Adrenal gland (tissue), 12 donors: Measurements from ENCODE around the gene ZNF579. TPM values are rescaled to one million over a fixed set of nuclear protein-coding genes. Genes with fewer than 3 reads are reported as not detected.
"Not testable (repeated sequence)": the region's sequence is repeated elsewhere in the genome, so short reads cannot be mapped to it uniquely, and the experiment has no call there.

ENCODE experiments used
- DNase-seq, 7 donors: peaks; one replicate each; pipeline ENCODE4 v3.0.0-alpha.2; 2019 to 2020
- H3K27ac ChIP-seq, 5 donors: fragments of 200-600 bp; sonication (generic) in 4 of 5; 1 replicate in 3 of 5; 2 replicates in 2 of 5; pipeline versions ENCODE4 v1.5.1 to v1.8.0; 2016 to 2020; ENCODE audit warnings: mild to moderate bottlenecking in 1 of 5
- H3K27me3 ChIP-seq: fragments of 200-600 bp; 2 replicates; pipeline ENCODE4 v1.8.0; 2021
- H3K36me3 ChIP-seq, 2 donors: fragments of 200-600 bp; replicated peaks in 1 of 2; 1 replicate in 1 of 2; 2 replicates in 1 of 2; pipeline versions ENCODE4 v1.5.1 to v1.8.0; 2018 to 2022
- H3K4me1 ChIP-seq, 2 donors: fragments of 200-600 bp; replicated peaks in 1 of 2; 1 replicate in 1 of 2; 2 replicates in 1 of 2; pipeline versions ENCODE4 v1.5.1 to v1.8.0; 2018 to 2021
- H3K4me3 ChIP-seq, 4 donors: fragments of 200-600 bp; sonication (generic) in 3 of 4; one replicate each; pipeline ENCODE4 v1.5.1; 2016 to 2018
- H3K9me3 ChIP-seq, 3 donors: fragments of 200-600 bp; sonication (generic) in 1 of 3; replicated peaks in 1 of 3; 1 replicate in 2 of 3; 2 replicates in 1 of 3; pipeline versions ENCODE4 v1.5.1 to v1.8.0; 2016 to 2021
- CTCF ChIP-seq, 6 experiments: fragments of 450-650 bp in 4 of 6; fragments of 200-600 bp in 2 of 6; sonication (generic) in 1 of 6; IDR thresholded peaks; 1 replicate in 5 of 6; 2 replicates in 1 of 6; pipeline versions ENCODE4 v1.5.1 to v1.8.0; 2016 to 2021; ENCODE audit warnings: antibody characterized with exemption in 6 of 6, mild to moderate bottlenecking in 2 of 6, moderate library complexity in 1 of 6
- POLR2A ChIP-seq, 2 donors: fragments of 450-650 bp; IDR thresholded peaks; one replicate each; pipeline ENCODE4 v1.6.1; 2017; ENCODE audit warnings: antibody characterized with exemption in 2 of 2, mild to moderate bottlenecking in 2 of 2, moderate library complexity in 1 of 2
- WGBS, 4 donors: extraction: QIAGEN DNeasy Blood & Tissue Kit in 2 of 4; methylation state at CpG; one replicate each; pipeline versions ENCODE4 v1.1.5 to v1.1.7; 2013 to 2017; 5-methylcytosine and 5-hydroxymethylcytosine counted together
- intact Hi-C, 2 donors: fragments of 100-400 bp; cut with DNase I; formaldehyde crosslinking; loops; one replicate each; pipeline versions ENCODE4 v1.14.1 to v1.15.0; 2022 to 2023
- polyA plus RNA-seq, 3 donors: library from polyadenylated mRNA; stranded (reverse); fragments of 200-250 nt in 2 of 3; fragments of 350-450 nt in 1 of 3; fragmentation: Illumina TruSeq in 1 of 3; extraction: RNeasy Lipid Tissue Mini Kit (QIAGEN cat#74804) in 1 of 3; gene quantifications; one replicate each; pipeline ENCODE4 v1.2.3, GENCODE V29; 2013 to 2014
- total RNA-seq, 9 donors: library from RNA; depleted of rRNA in 4 of 9; stranded (reverse); fragments of >200 nt in 4 of 9; fragments of 120-200 nt in 1 of 9; fragmentation: NEBNext Ultra II Directional in 1 of 9; extraction: Animal tissue kit (Norgen Biotek cat#: 25700) in 1 of 9; gene quantifications; one replicate each; pipeline versions ENCODE4 v1.1.0 to v1.2.4, GENCODE V29; 2013 to 2023
- donor health status: healthy with polysubstance abuse.
- donor health status: Bipolar disorder and iron deficiency.
- donor health status: DM: yes; HTN: yes; CAD: no.
- donor health status: DM: no; HTN: no; CAD: no.
- donor health status: DM: no; HTN: no; CAD: no.
- donor health status: DM: yes; HTN: yes; CAD: no.

Gene ZNF579
- total and polyA plus RNA-seq, 12 donors = 2.1 to 27.1 (median 8.4) TPM

- H3K36me3 ChIP-seq = no peaks in the 10 kb centered on the region
- H3K9me3 ChIP-seq = no peaks in the 10 kb centered on the region
- TF ChIP-seq POLR2A (IDR thresholded peaks at IDR 0.05) (no peak), CTCF (IDR thresholded peaks at IDR 0.05) (no peak)
- no peak overlapping the region for H3K27ac ChIP-seq
- no peak for DNase-seq
- no peak overlapping the region for H3K4me3 ChIP-seq
- intact Hi-C loops = loop anchor here in 1 of 2 donors (5.0 kb wide), 1 partner anchor 36 kb away; no protein-coding TSS in a partner anchor
- no peaks in the 10 kb centered on the region for H3K4me1 ChIP-seq
- H3K27me3 ChIP-seq = peaks cover 7% of the 10 kb centered on the region
- 83 to 93% (median 89%) methylated on average over 7 to 11 of the region's 11 CpGs; no CpG with 5 or more reads in 1 of the 4 donors for WGBS, 4 donors
These were observed 44.3 kb downstream of the ZNF579 start for GRCh38 chr19:55536366-55536765.

GRCh38 chr19:55535965-55536350, 44.7 kb downstream of the ZNF579 start:
- H3K27me3 ChIP-seq = peaks cover 7% of the 10 kb centered on the region
- intact Hi-C loops = loop anchor here in 1 of 2 donors (5.0 kb wide), 1 partner anchor 36 kb away; no protein-coding TSS in a partner anchor
- WGBS, 4 donors = 87 to 94% (median 90%) methylated on average over 3 to 22 of the region's 22 CpGs
- no peaks in the 10 kb centered on the region for H3K4me1 ChIP-seq
- no peak for TF ChIP-seq POLR2A (IDR thresholded peaks at IDR 0.05)
- no peak for TF ChIP-seq CTCF (IDR thresholded peaks at IDR 0.05)
- no peaks in the 10 kb centered on the region for H3K36me3 ChIP-seq
- H3K27ac ChIP-seq = no peak overlapping the region
- no peak for DNase-seq
- no peaks in the 10 kb centered on the region for H3K9me3 ChIP-seq
- no peak overlapping the region for H3K4me3 ChIP-seq

- DNase-seq = no peak
- H3K36me3 ChIP-seq = no peaks in the 10 kb centered on the region
- intact Hi-C loops = loop anchor here in 1 of 2 donors (5.0 kb wide), 1 partner anchor 37 kb away; no protein-coding TSS in a partner anchor
- H3K9me3 ChIP-seq = no peaks in the 10 kb centered on the region
- 75 to 81% (median 78%) methylated on average over 8 to 12 of the region's 12 CpGs for whole genome bisulfite sequencing, 4 donors
- no peak for TF ChIP-seq POLR2A (IDR thresholded peaks at IDR 0.05)
- no peak for TF ChIP-seq CTCF (IDR thresholded peaks at IDR 0.05)
- no peak overlapping the region for H3K27ac ChIP-seq
- peaks cover 7% of the 10 kb centered on the region for H3K27me3 ChIP-seq
- H3K4me1 ChIP-seq = no peaks in the 10 kb centered on the region
- H3K4me3 ChIP-seq = no peak overlapping the region
These were observed 45.3 kb downstream of the ZNF579 start for GRCh38 chr19:55535173-55535964.

GRCh38 chr19:55534280-55534679, 46.4 kb downstream of the ZNF579 start:
- H3K9me3 ChIP-seq, DNase-seq, H3K27ac ChIP-seq, H3K4me1 ChIP-seq, H3K4me3 ChIP-seq, H3K36me3 ChIP-seq, intact Hi-C loops: not testable (repeated sequence)
- H3K27me3 ChIP-seq = peaks cover 11% of the 10 kb centered on the region
- 83 to 92% (median 86%) methylated on average over 7 of the region's 7 CpGs for WGBS, 4 donors
